Right lobe of liver (tissue), 5 donors: Measurements from ENCODE around the gene ZNF107. TPM values are rescaled to one million over a fixed set of nuclear protein-coding genes. Genes with fewer than 3 reads are reported as not detected.

Experiments used
- microRNA-seq, 2 donors: library from miRNA; unstranded; fragments of <30 nt; microRNA quantifications; one replicate each; pipeline ENCODE4, GENCODE V29; 2019 to 2020
- small RNA-seq, 2 experiments: library from RNA; depleted of rRNA; stranded (forward); fragments of <200 nt; gene quantifications; one replicate each; pipeline ENCODE3, GENCODE V24; 2016
- total RNA-seq, 6 experiments: library from RNA; depleted of rRNA in 2 of 6; stranded (reverse); fragments of >200 nt in 2 of 6; fragmentation: NEBNext Ultra II Directional in 3 of 6; extraction: Animal tissue kit (Norgen Biotek cat#: 25700) in 3 of 6; gene quantifications; one replicate each; pipeline versions ENCODE4 v1.1.0 to v1.2.4, GENCODE V29; 2016 to 2023
- donor health status: DM: no; HTN: no; CAD: no.
- donor health status: DM: no; HTN: no; CAD: no.
- donor health status: DM: no; HTN: yes; CAD: no.
- donor health status: DM: no; HTN: yes; CAD: no.

Gene ZNF107
- total RNA-seq, 6 experiments from 2014 or later = 1.2 to 2.0 (median 1.6) TPM

Small RNA genes lying within 50 kb of the gene (microRNA-seq; reads per million reads assigned to microRNA genes)
- gene MIR6839 = 0 reads per million in 2 donors

Small RNA genes lying within 50 kb of the gene (small RNA-seq; reads per million reads assigned to genes)
- gene MIR6839 = 0 reads per million in 2 experiments

Other genes starting within 250 kb of the ZNF107 start
- 10 to 100 TPM in 5 of 6 experiments, 1 to 10 TPM in 1; 5.5 to 16.2 (median 12.9) TPM for gene ZNF680, start 103.1 kb upstream of the ZNF107 start, total RNA-seq
- 1 to 10 TPM; 2.5 to 6.6 (median 2.7) TPM for gene ZNF138, start 128.3 kb downstream of the ZNF107 start, total RNA-seq
- gene ZNF273, start 237.1 kb downstream of the ZNF107 start, total RNA-seq = under 1 TPM; 0.24 to 1.00 (median 0.78) TPM